HEK293 (cell line): Measurements from ENCODE around the gene NRP1.

Experiments
- CTCF ChIP-seq: fragments of 450-650 bp; formaldehyde crosslinking; IDR thresholded peaks from 2 replicates; pipeline ENCODE4 v1.5.1; 2016; ENCODE audit warnings: missing biosample characterization, missing genetic modification characterization
- TSHZ1 ChIP-seq: fragments of 450-650 bp; formaldehyde crosslinking; IDR thresholded peaks from 2 replicates; pipeline ENCODE4 v1.5.1; 2016; ENCODE audit warnings: missing biosample characterization, missing genetic modification characterization, borderline replicate concordance
- YY1 ChIP-seq: fragments of 450-650 bp; formaldehyde crosslinking; IDR thresholded peaks from 2 replicates; pipeline ENCODE4 v1.5.1; 2018; ENCODE audit warnings: missing biosample characterization, missing genetic modification characterization
- ZNF169 ChIP-seq: fragments of 450-650 bp; formaldehyde crosslinking; IDR thresholded peaks from 2 replicates; pipeline ENCODE4 v1.5.1; 2016; ENCODE audit warnings: missing biosample characterization, missing genetic modification characterization
- ZNF391 ChIP-seq: fragments of 450-650 bp; formaldehyde crosslinking; IDR thresholded peaks from 2 replicates; pipeline ENCODE4 v1.5.1; 2016; ENCODE audit warnings: low read depth, missing biosample characterization, missing genetic modification characterization, borderline replicate concordance
- ZNF398 ChIP-seq: fragments of 450-650 bp; formaldehyde crosslinking; IDR thresholded peaks from 2 replicates; pipeline ENCODE4 v1.5.1; 2017; ENCODE audit warnings: missing biosample characterization, missing genetic modification characterization

GRCh38 chr10:33257439-33258080, 76.9 kb downstream of the NRP1 start:
- TF ChIP-seq ZNF169 (no peak), ZNF391 (tag by site-specific recombination) (no peak), YY1 (tag by site-specific recombination) (no peak), TSHZ1 (no peak), CTCF (tag by site-specific recombination) (no peak), ZNF398 (tag by site-specific recombination) (no peak)
